IPS-11a (cell line): ENCODE data around the gene BORCS6.
"Not testable (repeated sequence)": the region's sequence is repeated elsewhere in the genome, so short reads cannot be mapped to it uniquely, and the experiment has no call there.

Source experiments
- H3K4me3 ChIP-seq: one replicate; pipeline ENCODE4 v1.5.1; 2013; ENCODE audit warnings: low read depth, low read length, control low read depth

Gene BORCS6

DNA sequence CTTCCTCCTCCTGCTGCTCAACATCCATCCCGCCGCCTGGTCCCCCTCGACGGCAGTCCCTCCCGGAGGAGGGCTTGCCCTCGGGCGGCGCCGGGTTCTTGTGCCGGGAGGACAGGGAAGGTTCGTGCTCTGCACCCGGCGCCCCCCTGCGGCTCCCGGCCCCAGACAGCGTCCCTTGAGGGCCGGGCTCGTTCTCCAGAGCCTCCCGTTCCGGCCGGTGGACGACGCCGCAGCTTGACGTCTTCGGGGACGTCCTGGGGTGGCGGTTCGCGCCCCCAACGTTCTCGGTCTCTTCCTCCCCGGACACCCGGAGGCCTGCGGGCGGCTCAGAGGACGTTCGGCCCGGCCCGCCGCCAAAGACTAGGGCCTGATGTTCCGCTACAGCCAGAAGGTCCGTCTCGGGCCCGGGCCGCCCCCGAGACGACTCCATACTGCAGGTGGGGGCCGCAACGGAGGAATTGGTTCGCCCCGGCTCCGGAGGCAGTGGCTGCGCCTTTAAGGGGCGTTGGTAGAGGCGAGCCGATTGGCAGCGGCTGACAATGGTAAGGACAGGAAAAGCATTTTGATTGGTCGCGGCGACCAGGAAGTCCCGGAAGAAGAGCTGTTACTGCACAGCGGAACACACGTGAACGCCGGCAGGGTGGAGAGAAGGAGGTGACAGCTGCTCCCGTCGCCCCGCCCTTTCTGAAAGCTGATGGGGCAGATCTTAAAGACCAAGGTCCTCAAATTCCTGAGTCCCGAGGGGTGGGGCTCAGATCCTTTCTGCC is at the start of gene BORCS6:
Gene BORCS6 (minus strand): TSS at position 470 of the 767 bp plus-strand sequence. CDS start 40 bp downstream, at position 430.
- H3K4me3 ChIP-seq: peak within 1 kb of the TSS; percentile 64

DNA sequence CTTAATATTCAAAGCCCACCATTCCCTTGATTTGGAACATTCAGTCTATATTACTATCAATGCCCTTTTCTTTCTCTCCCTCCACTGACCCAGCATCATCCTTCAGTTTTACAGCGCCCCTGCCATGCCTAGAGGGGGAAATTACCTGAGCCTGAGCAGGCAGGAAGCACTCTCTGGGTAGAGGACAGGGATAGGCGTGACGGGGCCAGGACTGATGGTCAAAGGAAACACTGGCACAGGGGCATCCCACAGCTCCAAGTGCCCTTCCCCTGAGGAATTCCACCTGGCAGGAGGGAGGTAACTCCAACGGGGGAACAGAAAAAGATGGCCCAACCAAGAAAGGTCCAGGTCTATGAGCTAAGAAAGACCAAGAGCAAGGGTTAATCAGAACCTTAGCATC is 47.9 kb upstream of the BORCS6 start:
- H3K4me3 ChIP-seq: no peak overlapping the region

DNA sequence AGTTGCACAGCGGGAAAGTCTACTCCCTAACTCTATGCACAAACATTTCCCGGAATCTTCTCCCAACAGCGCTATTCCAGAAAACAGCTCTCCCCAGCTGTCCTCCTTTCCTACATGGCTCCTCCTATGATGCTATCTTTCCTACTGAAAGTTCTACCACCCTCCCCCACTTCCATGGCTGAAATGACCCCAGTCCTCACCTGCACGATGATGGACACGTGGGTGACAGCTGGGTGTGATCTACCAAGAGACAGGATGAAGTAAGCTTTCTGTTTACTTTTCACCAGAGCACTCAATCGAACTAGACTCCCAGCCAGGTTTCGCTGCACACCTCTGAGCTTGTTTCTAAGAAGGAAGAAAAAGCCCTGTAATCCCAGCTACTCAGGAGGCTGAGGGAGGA is 47.2 kb upstream of the BORCS6 start:
- no peak overlapping the region for H3K4me3 ChIP-seq

DNA sequence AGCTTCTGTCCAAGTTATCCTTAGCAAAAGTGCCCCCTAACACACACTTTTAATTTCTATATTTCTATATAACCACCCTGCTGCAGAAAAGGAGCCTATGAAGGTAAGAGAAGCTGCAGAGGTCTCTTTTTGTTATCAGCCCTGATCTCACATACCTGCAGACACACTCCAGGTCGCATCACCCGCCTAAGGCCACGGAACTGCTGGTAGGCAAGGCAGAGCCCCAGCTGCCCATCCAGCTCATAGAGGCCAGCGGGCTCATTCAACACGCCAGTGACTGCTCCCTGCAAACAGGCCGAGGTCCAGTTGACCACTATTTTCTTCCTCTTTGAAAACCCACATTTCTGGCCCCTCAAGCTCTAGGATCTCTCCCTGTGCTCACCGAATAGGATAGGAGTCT is 45.7 kb upstream of the BORCS6 start:
- H3K4me3 ChIP-seq: no peak overlapping the region

DNA sequence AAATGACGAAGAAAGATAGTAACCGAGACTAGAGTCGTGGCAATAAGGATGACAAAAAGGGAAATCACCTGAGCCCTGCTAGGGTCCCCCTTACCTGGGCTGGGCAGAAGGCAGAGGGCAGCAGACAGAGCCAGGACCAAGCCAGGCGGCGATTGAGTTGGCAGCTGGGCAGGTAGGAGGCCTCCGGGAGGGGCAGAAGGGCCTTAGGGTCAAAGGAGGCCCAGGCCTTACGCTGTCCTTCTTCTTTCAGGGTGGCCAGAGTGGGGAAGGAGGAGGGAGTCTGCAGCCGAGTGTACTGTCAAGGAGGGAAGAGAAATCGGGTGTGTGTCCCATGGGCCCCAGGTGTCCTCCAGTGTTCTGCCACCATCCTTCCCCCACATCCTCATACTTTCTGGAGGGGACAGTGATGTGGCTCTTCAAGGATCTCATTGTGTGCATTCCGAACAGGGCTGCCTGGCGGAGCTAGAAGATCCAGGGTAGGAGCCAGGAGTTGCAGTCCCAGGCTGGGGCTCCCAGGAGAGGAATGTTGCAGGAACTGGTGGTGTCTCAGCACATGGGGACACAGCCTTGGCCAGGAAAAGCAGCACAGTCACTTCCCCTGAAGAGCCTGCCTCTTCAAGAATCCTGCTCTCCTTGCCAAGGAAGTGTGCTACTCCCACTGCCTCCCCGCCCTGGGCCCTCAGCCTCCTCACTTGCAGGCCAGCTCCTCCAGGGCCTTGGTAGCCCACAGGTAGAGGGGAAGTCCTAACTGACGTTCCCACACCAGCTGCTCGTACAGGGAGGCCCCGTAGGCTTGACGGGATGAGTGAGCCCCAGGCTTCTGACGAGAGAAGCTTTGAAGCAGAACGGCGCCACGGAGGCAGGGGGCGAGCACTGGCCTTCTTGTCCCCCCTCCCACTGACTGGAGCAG is 44.6 kb upstream of the BORCS6 start:
- H3K4me3 ChIP-seq: no peak overlapping the region

DNA sequence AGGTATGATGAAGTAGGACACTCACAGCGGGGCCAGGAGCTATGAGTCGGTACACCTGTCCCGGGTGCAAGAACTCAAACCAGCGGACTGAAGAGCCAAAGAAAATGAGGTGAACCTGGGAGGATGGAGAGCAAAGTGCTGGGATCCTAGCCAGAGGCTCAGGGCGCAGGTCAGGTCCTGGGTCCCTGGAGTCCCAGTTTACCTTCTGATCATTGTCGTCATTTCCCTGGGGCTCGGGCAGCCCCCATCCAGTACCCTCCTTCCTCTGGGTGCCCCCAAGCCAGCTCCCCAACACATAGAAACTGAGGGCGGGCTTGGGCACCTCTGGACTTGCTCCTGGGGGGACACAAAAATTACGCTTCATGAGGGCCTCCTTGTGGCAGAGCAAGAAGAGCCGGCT is 41.7 kb upstream of the BORCS6 start:
- H3K4me3 ChIP-seq: no peak overlapping the region

DNA sequence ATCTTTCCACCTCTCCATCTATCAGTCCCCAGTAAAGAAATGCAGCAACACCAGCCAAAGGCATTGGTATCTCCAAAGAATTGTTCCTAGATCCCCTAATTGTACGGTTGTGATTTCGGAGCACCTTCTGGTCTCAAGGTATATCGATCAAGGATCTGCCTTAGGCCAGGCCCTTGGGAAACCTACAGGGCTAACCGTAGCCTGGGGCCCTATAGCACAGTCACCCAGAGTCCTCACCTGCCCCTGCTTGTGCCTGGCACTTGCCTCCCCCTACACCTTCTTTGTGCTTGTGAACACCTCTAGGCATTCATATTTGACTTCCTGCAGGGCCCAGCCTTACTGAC is 37.2 kb upstream of the BORCS6 start:
- peak overlapping the region; percentile 6 for H3K4me3 ChIP-seq

DNA sequence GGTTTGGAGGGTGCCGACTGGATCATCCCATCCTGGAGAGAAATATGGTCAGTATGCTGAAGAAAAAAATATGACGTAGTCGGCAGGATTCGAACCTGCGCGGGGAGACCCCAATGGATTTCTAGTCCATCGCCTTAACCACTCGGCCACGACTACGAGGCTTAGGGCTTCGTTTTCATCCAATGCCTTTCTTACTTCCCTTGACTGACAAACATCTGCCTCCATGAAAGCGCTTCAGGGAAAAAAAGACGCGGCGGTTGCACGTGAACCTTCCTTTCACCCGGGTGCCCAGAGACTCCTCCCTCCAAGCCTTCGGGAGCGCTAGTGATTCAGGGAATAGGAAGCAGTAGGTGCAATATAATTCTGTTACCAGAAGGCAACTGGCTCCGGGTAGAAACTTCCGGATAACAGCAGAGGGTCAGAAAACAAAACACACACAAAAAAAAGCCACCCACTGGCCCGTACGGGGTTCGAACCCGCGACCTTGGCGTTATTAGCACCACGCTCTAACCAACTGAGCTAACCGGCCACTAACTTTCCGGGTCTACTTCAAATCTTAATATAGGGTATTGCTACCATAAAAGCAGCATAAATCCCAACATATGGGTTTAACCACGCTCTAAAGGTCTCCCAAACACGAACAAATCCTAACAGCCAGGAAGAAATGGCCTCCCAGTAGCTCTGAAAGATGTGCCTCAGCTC is 36.7 kb upstream of the BORCS6 start:
- H3K4me3 ChIP-seq: peak overlapping the region; percentile 17

DNA sequence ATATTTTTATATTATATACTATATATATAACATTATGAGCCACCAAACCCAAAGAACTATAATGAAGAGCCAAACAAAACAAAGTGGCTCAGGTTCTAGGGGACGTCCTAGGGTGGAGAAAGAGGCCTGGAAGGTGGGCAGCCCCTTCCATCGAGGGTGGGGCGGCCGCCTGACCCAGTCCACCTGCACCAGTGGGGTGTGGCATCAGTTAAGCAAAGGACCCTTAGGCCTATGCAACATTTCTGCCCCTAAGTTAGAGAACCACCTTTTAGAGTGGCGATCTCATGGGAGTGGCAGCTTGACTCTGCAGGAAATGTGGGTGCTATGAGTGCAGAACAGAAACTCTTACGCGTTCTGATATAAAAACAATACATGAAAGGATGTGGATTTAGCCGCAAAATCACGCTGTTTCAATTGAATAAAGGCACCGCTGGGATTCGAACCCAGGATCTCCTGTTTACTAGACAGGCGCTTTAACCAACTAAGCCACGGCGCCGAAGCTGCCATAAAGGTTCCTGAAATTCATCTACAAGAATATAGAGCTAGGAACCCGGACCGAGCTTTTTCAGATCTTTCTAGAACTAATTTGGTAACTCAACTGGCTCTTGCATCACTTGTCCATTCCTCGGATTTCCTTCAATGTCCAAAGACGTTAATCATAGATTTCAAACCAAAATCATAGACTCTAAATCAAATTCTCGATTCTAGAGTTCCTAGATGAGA is 36.0 kb upstream of the BORCS6 start:
- peak overlapping the region; percentile 17 for H3K4me3 ChIP-seq

DNA sequence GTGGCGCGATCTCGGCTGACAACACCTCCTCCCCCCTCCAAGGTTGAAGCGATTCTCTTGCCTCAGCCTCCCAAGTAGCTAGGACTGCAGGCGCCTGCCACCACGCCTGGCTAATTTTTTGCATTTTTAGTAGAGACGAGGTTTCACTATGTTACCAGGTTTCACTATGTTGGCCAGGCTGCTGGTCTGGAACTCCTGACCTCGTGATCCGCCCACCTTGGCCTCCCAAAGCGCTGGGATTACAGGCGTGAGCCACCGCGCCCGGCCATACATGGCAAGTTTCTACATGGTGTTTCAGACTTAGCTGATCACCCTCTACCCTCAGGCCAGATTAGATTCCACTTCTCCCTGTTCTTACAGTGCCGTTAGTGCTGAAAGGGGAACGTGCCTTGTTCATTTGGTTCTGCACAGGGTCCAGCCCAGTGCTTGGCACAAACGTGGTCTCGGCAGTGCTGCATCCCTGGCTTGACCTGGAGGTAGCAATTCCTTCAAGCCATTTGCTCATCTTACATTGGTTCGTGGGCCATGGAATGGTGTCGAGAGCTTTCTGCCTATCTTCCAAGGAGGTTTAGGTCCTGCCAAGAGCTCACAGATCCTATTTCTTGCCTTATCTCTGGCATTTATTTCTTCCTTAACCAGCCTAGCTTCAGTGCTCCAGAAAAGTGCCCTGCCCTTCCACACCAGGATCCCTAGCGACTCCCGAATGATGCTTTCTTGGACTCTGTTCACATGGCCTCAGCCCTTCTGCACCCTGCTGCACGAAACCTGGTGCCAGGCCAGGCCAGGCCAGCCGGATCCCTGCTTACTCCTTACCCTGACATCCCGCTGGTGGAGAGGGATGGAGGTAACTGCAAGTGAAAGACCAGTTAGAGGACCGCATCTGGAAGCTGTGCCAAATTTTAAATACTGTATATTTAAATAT is 35.2 kb upstream of the BORCS6 start:
- H3K4me3 ChIP-seq: no peak overlapping the region

DNA sequence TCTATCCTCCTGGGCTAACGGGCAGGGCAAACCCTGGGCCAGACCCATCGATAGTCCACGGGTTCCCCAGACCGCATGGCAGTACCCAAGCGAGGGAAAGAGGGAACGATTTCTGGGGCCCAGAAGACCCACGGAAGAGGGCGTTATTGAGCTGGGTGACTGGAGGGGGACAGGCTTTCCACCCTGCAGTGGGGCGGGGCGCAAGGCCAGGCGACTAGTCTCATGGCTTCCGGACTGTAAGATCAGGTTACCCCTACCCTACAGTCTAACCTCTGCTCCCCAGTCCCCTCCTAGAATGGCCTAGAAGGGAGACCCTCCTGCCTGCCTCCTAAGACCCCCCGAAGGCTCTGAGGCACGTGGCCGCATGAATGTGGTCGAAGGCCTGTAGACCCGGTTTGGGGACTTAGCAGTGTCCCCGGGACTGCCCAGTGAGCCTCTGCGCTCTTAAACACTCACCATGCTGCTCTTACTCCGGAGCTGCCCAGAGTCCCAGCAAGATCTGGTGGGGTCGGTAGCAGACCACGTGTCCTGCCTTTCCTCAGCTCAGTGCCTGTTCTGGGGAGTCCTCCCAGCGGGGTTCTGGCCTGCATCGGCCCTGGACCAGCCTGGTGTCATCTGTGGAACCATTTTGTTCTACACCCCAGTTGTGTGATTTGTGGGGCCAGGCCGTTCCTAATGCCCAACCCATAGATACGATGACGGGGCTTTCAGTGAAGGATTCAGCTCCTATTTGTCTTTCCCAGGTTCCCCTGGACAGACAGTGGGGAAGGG is 33.6 kb upstream of the BORCS6 start:
- H3K4me3 ChIP-seq: peak overlapping the region; percentile 92

DNA sequence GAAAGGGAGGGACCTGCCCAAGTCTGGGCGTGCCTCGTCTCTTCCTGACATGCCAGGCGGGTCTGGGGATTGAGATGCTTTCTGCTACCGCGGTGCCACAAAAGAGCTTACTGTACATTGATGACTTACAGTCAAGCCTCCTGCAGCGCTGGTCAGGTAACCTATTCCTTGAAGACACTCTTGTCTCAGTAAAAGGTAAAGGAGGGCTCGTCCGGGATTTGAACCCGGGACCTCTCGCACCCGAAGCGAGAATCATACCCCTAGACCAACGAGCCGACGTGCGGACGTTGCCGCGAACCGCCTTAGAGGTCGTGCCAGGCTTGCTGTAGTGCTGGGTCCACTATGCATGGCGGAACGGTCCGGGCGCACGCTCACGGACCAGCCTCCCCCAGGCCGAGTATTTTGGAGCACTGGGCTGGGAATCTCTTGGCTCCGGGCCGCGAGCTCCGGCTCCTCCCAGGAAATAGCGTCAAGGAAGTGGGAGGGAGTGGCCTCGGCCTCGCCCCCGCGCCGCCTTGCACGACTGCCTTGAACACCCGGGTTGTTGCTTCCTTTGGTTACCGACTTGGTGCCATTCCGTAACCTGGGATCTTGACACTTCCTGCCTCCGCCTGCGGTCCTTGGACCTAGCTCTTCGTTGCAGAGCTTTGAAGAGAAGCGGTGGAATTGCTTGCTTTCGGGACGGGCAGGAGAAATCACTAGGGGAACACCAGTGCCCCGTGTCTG is 32.8 kb upstream of the BORCS6 start:
- peak overlapping the region; percentile 92 for H3K4me3 ChIP-seq

DNA sequence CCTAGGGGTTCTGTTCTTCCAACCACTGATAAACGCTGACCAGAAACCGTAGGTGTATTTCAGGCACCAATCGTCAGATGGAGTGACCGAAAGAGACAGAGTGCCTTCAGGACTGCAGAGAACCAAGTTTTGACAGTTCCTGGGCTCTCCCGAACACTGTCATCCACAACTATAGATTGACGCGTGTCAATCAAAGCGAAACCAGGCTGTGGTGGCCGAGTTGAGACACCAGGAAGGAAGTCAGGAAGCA is 32.3 kb upstream of the BORCS6 start:
- H3K4me3 ChIP-seq: peak overlapping the region; percentile 92

DNA sequence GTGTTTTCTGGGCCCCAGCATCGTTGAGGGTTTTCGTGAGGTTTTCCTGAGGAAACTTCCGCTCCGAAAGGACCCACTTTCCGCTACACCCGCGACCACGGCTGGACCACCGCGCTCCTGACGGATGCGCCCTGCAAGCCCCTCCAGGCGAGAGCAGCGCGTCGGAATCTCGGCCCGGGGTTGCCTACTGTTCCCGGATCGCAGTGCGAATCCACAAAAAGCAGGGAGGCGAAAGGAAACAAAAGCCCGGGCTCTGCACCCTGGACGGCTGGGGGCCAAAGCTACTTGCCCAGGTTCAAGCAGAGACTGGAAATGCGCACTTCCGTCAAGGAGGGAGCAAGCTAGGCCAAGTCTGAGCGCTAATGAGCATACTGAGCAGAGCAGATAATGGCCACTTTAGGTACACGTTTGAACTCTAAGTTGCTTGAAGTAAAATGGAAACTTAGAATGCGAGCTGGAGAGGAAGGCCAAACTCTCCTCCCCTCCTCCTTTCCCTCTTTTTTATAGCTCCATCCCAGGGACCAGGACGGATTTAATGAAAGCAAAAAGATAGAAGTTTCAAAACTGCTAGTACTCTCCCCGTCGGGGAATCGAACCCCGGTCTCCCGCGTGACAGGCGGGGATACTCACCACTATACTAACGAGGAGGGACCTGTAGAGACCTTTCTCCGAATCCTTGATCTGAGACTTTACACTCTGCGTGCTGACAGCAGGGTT is 31.8 kb upstream of the BORCS6 start:
- H3K4me3 ChIP-seq: peak overlapping the region; percentile 92

DNA sequence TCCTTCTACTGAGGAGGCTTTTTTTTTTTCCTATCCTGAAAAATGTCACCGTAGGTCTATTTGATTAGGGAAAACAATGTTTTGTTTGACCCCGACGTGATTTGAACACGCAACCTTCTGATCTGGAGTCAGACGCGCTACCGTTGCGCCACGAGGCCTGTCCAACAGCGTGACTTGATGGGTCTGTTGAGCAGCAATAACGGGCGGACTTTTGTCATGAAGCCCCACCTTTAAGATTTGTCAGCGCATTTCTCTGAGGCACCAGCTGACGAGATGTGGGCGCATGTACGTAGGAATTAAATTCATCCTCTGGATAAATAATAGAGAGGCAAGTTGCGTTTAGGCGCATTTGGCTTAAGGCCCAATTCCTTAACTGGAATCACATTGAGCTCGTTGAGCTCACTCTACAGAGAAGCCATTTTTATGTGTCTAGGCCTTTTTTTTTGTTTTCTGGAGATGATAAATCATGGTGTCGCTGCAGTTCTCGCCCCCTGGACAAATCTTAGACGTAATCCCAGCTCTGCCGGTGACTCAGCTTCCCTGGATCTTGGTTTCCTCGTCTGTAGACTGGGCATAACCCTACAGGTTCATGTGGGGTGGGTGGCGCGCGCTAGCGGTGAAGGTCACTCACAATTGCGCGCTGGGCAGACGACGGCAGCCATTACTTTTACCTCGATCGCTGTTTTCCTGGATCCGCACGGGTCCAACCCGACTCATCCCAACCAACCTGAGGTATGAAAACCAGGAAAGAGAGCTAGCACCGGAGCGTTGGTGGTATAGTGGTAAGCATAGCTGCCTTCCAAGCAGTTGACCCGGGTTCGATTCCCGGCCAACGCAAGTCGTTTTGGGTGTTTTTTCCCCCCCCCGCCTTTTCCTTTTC is 31.0 kb upstream of the BORCS6 start:
- H3K4me3 ChIP-seq: peak overlapping the region; percentile 92

DNA sequence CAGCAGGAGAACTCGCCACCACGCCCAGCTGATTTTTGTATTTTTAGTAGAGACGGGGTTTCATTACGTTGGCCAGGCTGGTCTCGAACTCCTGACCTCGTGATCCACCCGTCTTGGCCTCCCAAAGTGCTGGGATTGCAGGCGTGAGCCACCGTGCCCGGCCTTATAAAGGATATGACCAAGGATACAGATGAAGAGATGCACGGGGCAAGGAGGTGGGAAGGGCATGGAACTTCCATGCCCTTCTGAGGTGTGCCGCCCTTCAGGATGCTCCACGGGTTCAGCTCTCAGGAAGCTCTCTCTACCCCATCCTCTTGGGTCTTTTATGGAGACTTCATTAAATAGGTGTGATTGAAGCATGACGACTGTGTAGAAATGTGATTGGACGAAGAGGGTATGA is 24.0 kb upstream of the BORCS6 start:
- not testable (repeated sequence) for H3K4me3 ChIP-seq
